ENCODE results near the gene CTRL.

Gene CTRL

GRCh38 chr16:67962135-67962534 lies 30.5 kb upstream of the CTRL start:
- DNase-seq: no peak

GRCh38 chr16:67961551-67961957 lies 29.9 kb upstream of the CTRL start:
- no peak for DNase-seq

- no peak for DNase-seq
Measured at GRCh38 chr16:67959536-67960329, 28.1 kb upstream of the CTRL start.

GRCh38 chr16:67957622-67958021 lies 26.0 kb upstream of the CTRL start:
- no peak for DNase-seq

- DNase-seq: no peak
Measured at GRCh38 chr16:67954421-67955196, 22.9 kb upstream of the CTRL start.

- DNase-seq: no peak
Measured at GRCh38 chr16:67953641-67954375, 22.1 kb upstream of the CTRL start.

GRCh38 chr16:67951485-67951884 lies 19.8 kb upstream of the CTRL start:
- no peak for DNase-seq

GRCh38 chr16:67950335-67950843 lies 18.7 kb upstream of the CTRL start:
- DNase-seq: no peak

- DNase-seq: no peak
Measured at GRCh38 chr16:67949645-67950044, 18.0 kb upstream of the CTRL start.

- DNase-seq: no peak
Measured at GRCh38 chr16:67948015-67948414, 16.4 kb upstream of the CTRL start.

GRCh38 chr16:67946966-67947558 lies 15.4 kb upstream of the CTRL start:
- DNase-seq: no peak

- DNase-seq: no peak
Measured at GRCh38 chr16:67946128-67946569, 14.5 kb upstream of the CTRL start.

GRCh38 chr16:67945392-67945933 lies 13.8 kb upstream of the CTRL start:
- no peak for DNase-seq

- DNase-seq: no peak
Measured at GRCh38 chr16:67944690-67945391, 13.2 kb upstream of the CTRL start.

GRCh38 chr16:67943619-67944504 lies 12.2 kb upstream of the CTRL start, which contains the start of gene LCAT:
LCAT (minus strand) TSS chr16:67944120; CDS start chr16:67944101, 19 bp downstream.
- no peak for DNase-seq

GRCh38 chr16:67943256-67943618 lies 11.6 kb upstream of the CTRL start:
- DNase-seq: no peak

GRCh38 chr16:67942510-67943255 lies 11.0 kb upstream of the CTRL start:
- no peak for DNase-seq

GRCh38 chr16:67942200-67942509 lies 10.5 kb upstream of the CTRL start:
- no peak for DNase-seq

GRCh38 chr16:67941469-67942199 lies 10.0 kb upstream of the CTRL start:
- DNase-seq: no peak
